HG02870 (cell line): ENCODE data around the gene FOXL1.

Experiments
- ATAC-seq: cut with Tn5 transposase; IDR thresholded peaks from one replicate; pipeline ENCODE4 v1.9.1; 2021; ENCODE audit warnings: mild to moderate bottlenecking, moderate library complexity; ENCODE audit not compliant: unreplicated experiment

The FOXL1 gene

GRCh38 chr16:86567701-86568581, 10.4 kb upstream of the FOXL1 start:
- ATAC-seq, result no peak

- ATAC-seq, result no peak
These were observed 9.4 kb upstream of the FOXL1 start for GRCh38 chr16:86568677-86569623.

- no peak for ATAC-seq
These were observed 8.5 kb upstream of the FOXL1 start for GRCh38 chr16:86569701-86570447.

GRCh38 chr16:86570558-86571529, 7.5 kb upstream of the FOXL1 start:
- ATAC-seq, result no peak

GRCh38 chr16:86571530-86571915, 6.8 kb upstream of the FOXL1 start:
- no peak for ATAC-seq

GRCh38 chr16:86572041-86572521, 6.3 kb upstream of the FOXL1 start:
- no peak for ATAC-seq

GRCh38 chr16:86572606-86573005, 5.7 kb upstream of the FOXL1 start:
- ATAC-seq, result no peak

GRCh38 chr16:86573215-86573614, 5.1 kb upstream of the FOXL1 start:
- no peak for ATAC-seq

GRCh38 chr16:86573646-86574508, 4.5 kb upstream of the FOXL1 start:
- no peak for ATAC-seq

- no peak for ATAC-seq
These were observed 3.7 kb upstream of the FOXL1 start for GRCh38 chr16:86574646-86575045.

GRCh38 chr16:86575095-86575685, 3.2 kb upstream of the FOXL1 start:
- ATAC-seq, result no peak

- no peak for ATAC-seq
These were observed 2.4 kb upstream of the FOXL1 start for GRCh38 chr16:86575754-86576557.

GRCh38 chr16:86576591-86577313, 1.6 kb upstream of the FOXL1 start:
- no peak for ATAC-seq

- no peak for ATAC-seq
These were observed 906 bp upstream of the FOXL1 start for GRCh38 chr16:86577314-86577971.

- no peak for ATAC-seq
These were observed 390 bp downstream of the FOXL1 start for GRCh38 chr16:86578611-86579267.
